Endothelial cell of umbilical vein (primary cell): ENCODE results near the gene SLC24A3. TPM values are rescaled to one million over a fixed set of nuclear protein-coding genes. Genes with fewer than 3 reads are reported as not detected.

Experiments used
- BruUV-seq: library from RNA; stranded (reverse); fragments of 400-500 nt; replicated peaks from 2 replicates; lab custom pipeline; 2021; lab: Mats Ljungman, UMichigan
- CTCF ChIA-PET: fragments of 300-600, 350-600 bp; sonication (Branson Sonifier 250); formaldehyde crosslinking; loops from one replicate; lab custom pipeline; 2021; ENCODE audit warnings: antibody characterized with exemption, inconsistent platforms; lab: Charles Lee
- POLR2A ChIA-PET: fragments of 300-600, 350-600 bp; sonication (Branson Sonifier 250); formaldehyde crosslinking; loops from one replicate; lab custom pipeline; 2021; ENCODE audit warnings: antibody characterized with exemption, inconsistent platforms; lab: Charles Lee
- DNase-seq: peaks from one replicate; pipeline ENCODE4 v3.0.0-alpha.2; 2011; ENCODE audit warnings: low read depth, low spot score
- FAIRE-seq: peaks from 2 replicates; lab custom pipeline; 2011; peaks lifted over from hg19 to GRCh38; lab: Jason Lieb, UNC
- H2AFZ ChIP-seq: 2 replicates; pipeline ENCODE4 v1.6.0; 2012; ENCODE audit warnings: low read depth, low read length, control low read depth, inconsistent platforms
- H3K27ac ChIP-seq: 2 replicates; pipeline ENCODE4 v1.5.1; 2011; ENCODE audit warnings: low read depth, mild to moderate bottlenecking, control low read depth, low read length, moderate library complexity; ENCODE audit not compliant: insufficient read depth
- H3K27me3 ChIP-seq, 2 experiments: 2 replicates each; pipeline versions ENCODE4 v1.6.0 to v1.6.1; 2011; ENCODE audit warnings: low read length in 2 of 2, mixed read lengths in 1 of 2; ENCODE audit not compliant: control insufficient read depth in 2 of 2, insufficient read depth in 2 of 2
- H3K36me3 ChIP-seq, 2 experiments: 2 replicates in 1 of 2; 3 replicates in 1 of 2; pipeline ENCODE4 v1.5.1; 2011; ENCODE audit warnings: low read length in 2 of 2, mild to moderate bottlenecking in 1 of 2, moderate library complexity in 1 of 2; ENCODE audit not compliant: control insufficient read depth in 2 of 2, insufficient read depth in 2 of 2; ENCODE audit errors: extremely low read depth in 1 of 2
- H3K4me1 ChIP-seq: 3 replicates; pipeline ENCODE4 v1.5.1; 2011; ENCODE audit warnings: mild to moderate bottlenecking, low read length; ENCODE audit not compliant: control insufficient read depth, insufficient read depth; ENCODE audit errors: extremely low read depth
- H3K4me2 ChIP-seq: 2 replicates; pipeline ENCODE4 v1.6.1; 2011; ENCODE audit warnings: low read length, control low read depth, mixed read lengths; ENCODE audit not compliant: insufficient read depth
- H3K4me3 ChIP-seq, 3 experiments: fragments of 200-600 bp in 1 of 3; sonication (generic), shearing (Covaris generic) in 1 of 3; replicated peaks in 1 of 3; 2 replicates each; pipeline ENCODE4 v1.5.1; 2011 to 2016; ENCODE audit warnings: control low read depth in 3 of 3, low read length in 3 of 3, mild to moderate bottlenecking in 2 of 3, inconsistent platforms in 1 of 3, low read depth in 1 of 3, moderate library complexity in 1 of 3; ENCODE audit not compliant: insufficient read depth in 1 of 3
- H3K79me2 ChIP-seq: 2 replicates; pipeline ENCODE4 v1.6.0; 2012; ENCODE audit warnings: low read length, inconsistent platforms; ENCODE audit not compliant: control insufficient read depth, insufficient read depth
- H3K9ac ChIP-seq: replicated peaks from 2 replicates; pipeline ENCODE3; 2011; ENCODE audit warnings: low read length, control low read depth; ENCODE audit not compliant: insufficient read depth; ENCODE audit errors: extremely low read depth
- H3K9me1 ChIP-seq: replicated peaks from 3 replicates; pipeline ENCODE4 v1.6.0; 2011; ENCODE audit warnings: mild to moderate bottlenecking, low read length; ENCODE audit not compliant: control insufficient read depth, insufficient read depth; ENCODE audit errors: extremely low read depth
- H3K9me3 ChIP-seq: replicated peaks from 2 replicates; pipeline ENCODE4 v1.5.1; 2012; ENCODE audit warnings: low read length, inconsistent platforms; ENCODE audit not compliant: control insufficient read depth, insufficient read depth
- H4K20me1 ChIP-seq: replicated peaks from 2 replicates; pipeline ENCODE3; 2011; ENCODE audit warnings: mild to moderate bottlenecking, low read length; ENCODE audit not compliant: control insufficient read depth, insufficient read depth; ENCODE audit errors: extremely low read depth
- CTCF ChIP-seq, 2 donors: IDR thresholded peaks; 1 replicate in 1 of 2; 2 replicates in 1 of 2; pipeline ENCODE4 v1.5.1; 2011; ENCODE audit warnings: low read length in 2 of 2, mild to moderate bottlenecking in 2 of 2, moderate library complexity in 2 of 2, control low read depth in 1 of 2, inconsistent platforms in 1 of 2, low read depth in 1 of 2; ENCODE audit not compliant: insufficient read depth in 1 of 2; ENCODE audit errors: extremely low read depth in 1 of 2
- EZH2 ChIP-seq: IDR thresholded peaks from 2 replicates; pipeline ENCODE4 v1.6.1; 2012; ENCODE audit warnings: borderline replicate concordance, low read depth, mild to moderate bottlenecking, moderate library complexity, low read length, inconsistent platforms; ENCODE audit not compliant: severe bottlenecking
- FOS ChIP-seq: IDR thresholded peaks from 2 replicates; pipeline ENCODE4 v1.6.1; 2011; ENCODE audit warnings: mild to moderate bottlenecking, low read length, moderate library complexity, borderline replicate concordance; ENCODE audit not compliant: insufficient read depth
- GATA2 ChIP-seq: IDR thresholded peaks from 2 replicates; pipeline ENCODE4 v1.7.0; 2011; ENCODE audit warnings: low read depth, mild to moderate bottlenecking, moderate library complexity, mixed read lengths, low read length; ENCODE audit not compliant: insufficient read length, insufficient read depth
- JUN ChIP-seq: IDR thresholded peaks from 2 replicates; pipeline ENCODE4 v1.6.1; 2011; ENCODE audit warnings: borderline replicate concordance, low read depth; ENCODE audit not compliant: insufficient read length, insufficient read depth
- MAX ChIP-seq: IDR thresholded peaks from 2 replicates; pipeline ENCODE4 v1.6.1; 2011; ENCODE audit not compliant: insufficient read depth, insufficient read length
- MYC ChIP-seq: IDR thresholded peaks from one replicate; pipeline ENCODE4 v1.6.1; 2011; ENCODE audit warnings: mild to moderate bottlenecking, low read depth, low read length
- POLR2A ChIP-seq: IDR thresholded peaks from 2 replicates; pipeline ENCODE4 v1.6.1; 2012; ENCODE audit warnings: low read depth, mild to moderate bottlenecking, control low read depth, low read length
- POLR2AphosphoS5 ChIP-seq: IDR thresholded peaks from 2 replicates; pipeline ENCODE4 v1.6.1; 2012; ENCODE audit warnings: low read depth, mild to moderate bottlenecking, control low read depth, low read length, moderate library complexity; ENCODE audit not compliant: insufficient read depth
- dilution Hi-C: fragments of 300-500 bp; cut with MboI; formaldehyde crosslinking; loops from one replicate; pipeline ENCODE4 v1.15.0; 2019; ENCODE audit warnings: low sequenced_read_pairs; ENCODE audit not compliant: extremely low pct_ligation_motif_present
- intact Hi-C: fragments of 100-400 bp; cut with micrococcal nuclease; formaldehyde crosslinking; loops from one replicate; pipeline ENCODE4 v1.10.0; 2022
- polyA plus RNA-seq, 4 experiments: library from polyadenylated mRNA; depleted of rRNA in 3 of 4; stranded (reverse) in 3 of 4; unstranded in 1 of 4; fragments of >200 nt; gene quantifications; 2 replicates each; pipeline versions ENCODE4 v1.2.1 to v1.2.3, GENCODE V29; 2011 to 2012; ENCODE audit warnings: missing spikeins in 1 of 4
- total RNA-seq: library from RNA; stranded (reverse); gene quantifications from 2 replicates; pipeline ENCODE4 v1.2.3, GENCODE V29; 2021

SLC24A3 gene
- total and polyA plus RNA-seq, 2 donors (not counting 3 experiments of a cell fraction or from before 2014, with no cell fraction given) = not detected

- Histone ChIP-seq H3K9me1 (no peaks in the 10 kb centered on the region), H2AFZ (no peak overlapping the region), H3K79me2 (no peaks in the 10 kb centered on the region), H3K36me3 (no peaks in the 10 kb centered on the region), H3K4me3 (no peak overlapping the region), H3K27ac (no peak overlapping the region), H3K4me1 (no peaks in the 10 kb centered on the region), H3K4me2 (no peak overlapping the region), H3K9ac (no peak overlapping the region), H3K9me3 (no peaks in the 10 kb centered on the region), H3K27me3 (no peaks in the 10 kb centered on the region), H4K20me1 (no peaks in the 10 kb centered on the region)
- FAIRE-seq (no peak), DNase-seq (no peak)
- CTCF ChIA-PET = no interaction called here
- dilution Hi-C loops = no loop called here
- no peak for TF ChIP-seq POLR2A
- no peak for TF ChIP-seq GATA2
- no peak for TF ChIP-seq JUN
- no peak for TF ChIP-seq CTCF (IDR thresholded peaks at IDR 0.05; ENCODE audit: extremely low read depth in 1 of 2, insufficient read depth in 1 of 2, low read depth in 1 of 2, low read length in 2 of 2)
- TF ChIP-seq POLR2AphosphoS5 = no peak
- no peak for TF ChIP-seq MAX
- no peak for TF ChIP-seq FOS
- TF ChIP-seq EZH2 = no peak
- TF ChIP-seq MYC = no peak
- intact Hi-C loops = no loop called here
- no TSS peak for BruUV-seq
- POLR2A ChIA-PET = no interaction called here
Measured at GRCh38 chr20:19269737-19270340, 57.4 kb downstream of the SLC24A3 start.
